HG02610 (cell line): ENCODE measurements around the gene CD2AP.

Source experiments
- ATAC-seq: cut with Tn5 transposase; IDR thresholded peaks from one replicate; pipeline ENCODE4 v1.9.1; 2021; ENCODE audit warnings: mild to moderate bottlenecking, moderate library complexity; ENCODE audit not compliant: unreplicated experiment

The CD2AP gene

GRCh38 chr6:47495207-47495606, 17.6 kb downstream of the CD2AP start:
- ATAC-seq = no peak

- ATAC-seq = no peak
Measured at GRCh38 chr6:47495954-47496545, 18.5 kb downstream of the CD2AP start.

- no peak for ATAC-seq
Measured at GRCh38 chr6:47496935-47497579, 19.5 kb downstream of the CD2AP start.

- no peak for ATAC-seq
Measured at GRCh38 chr6:47502920-47503319, 25.3 kb downstream of the CD2AP start.

GRCh38 chr6:47509937-47510336, 32.3 kb downstream of the CD2AP start:
- no peak for ATAC-seq

GRCh38 chr6:47512872-47513271, 35.3 kb downstream of the CD2AP start:
- no peak for ATAC-seq

GRCh38 chr6:47519279-47519678, 41.7 kb downstream of the CD2AP start:
- no peak for ATAC-seq

GRCh38 chr6:47520282-47520681, 42.7 kb downstream of the CD2AP start:
- no peak for ATAC-seq

GRCh38 chr6:47521961-47522360, 44.4 kb downstream of the CD2AP start:
- ATAC-seq = no peak

GRCh38 chr6:47524136-47524845, 46.7 kb downstream of the CD2AP start:
- no peak for ATAC-seq

- ATAC-seq = no peak
Measured at GRCh38 chr6:47525330-47526057, 47.9 kb downstream of the CD2AP start.

- no peak for ATAC-seq
Measured at GRCh38 chr6:47527274-47527673, 49.7 kb downstream of the CD2AP start.

GRCh38 chr6:47529734-47530133, 52.1 kb downstream of the CD2AP start:
- no peak for ATAC-seq

- no peak for ATAC-seq
Measured at GRCh38 chr6:47532981-47533585, 55.5 kb downstream of the CD2AP start.

- ATAC-seq = no peak
Measured at GRCh38 chr6:47534063-47534462, 56.5 kb downstream of the CD2AP start.

GRCh38 chr6:47535316-47536225, 58.0 kb downstream of the CD2AP start:
- ATAC-seq = no peak

- ATAC-seq = peak; percentile 57
Measured at GRCh38 chr6:47536816-47537401, 59.3 kb downstream of the CD2AP start.

GRCh38 chr6:47545223-47545622, 67.6 kb downstream of the CD2AP start:
- no peak for ATAC-seq

GRCh38 chr6:47551670-47552069, 74.1 kb downstream of the CD2AP start:
- ATAC-seq = no peak

GRCh38 chr6:47552319-47552718, 74.7 kb downstream of the CD2AP start:
- no peak for ATAC-seq
